Measurements from ENCODE around the gene MIPEP. TPM values are rescaled to one million over a fixed set of nuclear protein-coding genes. Genes with fewer than 3 reads are reported as not detected.

Gene MIPEP
- total and polyA plus RNA-seq, 9 of the 15 experiments (the other 6 are each of a cell fraction or from before 2014, with no cell fraction given): 1.7 to 19.3 (median 13.1) TPM

DNA sequence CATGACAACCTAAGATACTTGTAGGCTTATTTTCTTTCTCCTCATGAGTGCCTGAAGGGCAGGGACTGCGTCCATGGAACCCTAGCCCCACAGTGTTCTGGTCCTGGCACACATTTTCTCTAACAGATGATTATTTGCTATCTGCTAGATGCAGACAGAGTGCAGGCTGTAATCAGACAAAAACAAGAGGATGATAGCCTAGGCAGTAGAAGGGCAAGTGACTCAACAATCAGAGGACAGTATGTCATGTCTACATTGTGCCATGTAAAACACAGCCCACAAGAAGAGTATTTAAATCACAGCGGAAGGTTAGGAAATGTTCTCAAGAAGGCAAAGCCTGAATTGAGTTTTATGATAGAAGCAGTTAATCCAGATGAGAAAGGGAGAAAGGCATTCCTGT, 29.3 kb downstream of the MIPEP start (continued):
- TF ChIP-seq, protein P1, sequence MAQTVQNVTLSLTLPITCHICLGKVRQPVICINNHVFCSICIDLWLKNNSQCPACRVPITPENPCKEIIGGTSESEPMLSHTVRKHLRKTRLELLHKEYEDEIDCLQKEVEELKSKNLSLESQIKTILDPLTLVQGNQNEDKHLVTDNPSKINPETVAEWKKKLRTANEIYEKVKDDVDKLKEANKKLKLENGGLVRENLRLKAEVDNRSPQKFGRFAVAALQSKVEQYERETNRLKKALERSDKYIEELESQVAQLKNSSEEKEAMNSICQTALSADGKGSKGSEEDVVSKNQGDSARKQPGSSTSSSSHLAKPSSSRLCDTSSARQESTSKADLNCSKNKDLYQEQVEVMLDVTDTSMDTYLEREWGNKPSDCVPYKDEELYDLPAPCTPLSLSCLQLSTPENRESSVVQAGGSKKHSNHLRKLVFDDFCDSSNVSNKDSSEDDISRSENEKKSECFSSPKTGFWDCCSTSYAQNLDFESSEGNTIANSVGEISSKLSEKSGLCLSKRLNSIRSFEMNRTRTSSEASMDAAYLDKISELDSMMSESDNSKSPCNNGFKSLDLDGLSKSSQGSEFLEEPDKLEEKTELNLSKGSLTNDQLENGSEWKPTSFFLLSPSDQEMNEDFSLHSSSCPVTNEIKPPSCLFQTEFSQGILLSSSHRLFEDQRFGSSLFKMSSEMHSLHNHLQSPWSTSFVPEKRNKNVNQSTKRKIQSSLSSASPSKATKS (CRISPR knock-in tag; IDR thresholded peaks at IDR 0.05): no peak
- TF ChIP-seq TCF3 (CRISPR knock-in tag; IDR thresholded peaks at IDR 0.05) (peak; percentile 72), CAMTA2 (CRISPR knock-in tag; conservative IDR thresholded peaks at IDR 0.05) (no peak), POLR2A (conservative IDR thresholded peaks at IDR 0.05) (no peak), NFIC (IDR thresholded peaks at IDR 0.05) (peak; percentile 48), ZNF134 (CRISPR knock-in tag; conservative IDR thresholded peaks at IDR 0.05) (no peak), BRF1 (IDR thresholded peaks at IDR 0.05; ENCODE audit: borderline replicate concordance, extremely low read depth, insufficient read length) (no peak), ELF4 (CRISPR knock-in tag; IDR thresholded peaks at IDR 0.05) (0 out of 2 replicates have a peak, but pooled peaks have one; percentile 36), PHTF2 (CRISPR knock-in tag; IDR thresholded peaks at IDR 0.05) (no peak), TEAD4 (IDR thresholded peaks at IDR 0.05; ENCODE audit: low read length) (peak; percentile 79), TEAD4 (CRISPR knock-in tag; IDR thresholded peaks at IDR 0.05; ENCODE audit: borderline replicate concordance) (no peak), ZKSCAN1 (IDR thresholded peaks at IDR 0.05; ENCODE audit: low read depth, low read length) (no peak), SRSF1 (IDR thresholded peaks at IDR 0.05; ENCODE audit: low read depth, low read length) (no peak), CREB1 (IDR thresholded peaks at IDR 0.05) (no peak), CREB1 (CRISPR knock-in tag; IDR thresholded peaks at IDR 0.05) (no peak), RBM22 (IDR thresholded peaks at IDR 0.05; ENCODE audit: low read depth, low read length, poor library complexity, severe bottlenecking) (no peak), FOSL1 (tag; conservative IDR thresholded peaks at IDR 0.05) (peak; percentile 73), NR4A1 (CRISPR knock-in tag; IDR thresholded peaks at IDR 0.05) (no peak), NR4A1 (tag; IDR thresholded peaks at IDR 0.05) (no peak), ZNF408 (CRISPR knock-in tag; IDR thresholded peaks at IDR 0.05; ENCODE audit: low read depth) (no peak), RNF2 (IDR thresholded peaks at IDR 0.05) (no peak), FOXA3 (CRISPR knock-in tag; conservative IDR thresholded peaks at IDR 0.05 in 1 of 2, IDR thresholded peaks at IDR 0.05 in 1 of 2) (no peak), SMARCA5 (IDR thresholded peaks at IDR 0.05) (no peak), RFX7 (CRISPR knock-in tag; IDR thresholded peaks at IDR 0.05) (no peak), TCFL5 (CRISPR knock-in tag; conservative IDR thresholded peaks at IDR 0.05) (no peak), FOXP1 (CRISPR knock-in tag; IDR thresholded peaks at IDR 0.05) (no peak), ARHGAP35 (IDR thresholded peaks at IDR 0.05; ENCODE audit: partially characterized antibody) (no peak), ZNF384 (IDR thresholded peaks at IDR 0.05; ENCODE audit: low read depth, low read length) (no peak)
- TF ChIP-seq, protein P2, sequence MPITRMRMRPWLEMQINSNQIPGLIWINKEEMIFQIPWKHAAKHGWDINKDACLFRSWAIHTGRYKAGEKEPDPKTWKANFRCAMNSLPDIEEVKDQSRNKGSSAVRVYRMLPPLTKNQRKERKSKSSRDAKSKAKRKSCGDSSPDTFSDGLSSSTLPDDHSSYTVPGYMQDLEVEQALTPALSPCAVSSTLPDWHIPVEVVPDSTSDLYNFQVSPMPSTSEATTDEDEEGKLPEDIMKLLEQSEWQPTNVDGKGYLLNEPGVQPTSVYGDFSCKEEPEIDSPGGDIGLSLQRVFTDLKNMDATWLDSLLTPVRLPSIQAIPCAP (CRISPR knock-in tag; IDR thresholded peaks at IDR 0.05; ENCODE audit: borderline replicate concordance): no peak
- TF ChIP-seq, protein P3, sequence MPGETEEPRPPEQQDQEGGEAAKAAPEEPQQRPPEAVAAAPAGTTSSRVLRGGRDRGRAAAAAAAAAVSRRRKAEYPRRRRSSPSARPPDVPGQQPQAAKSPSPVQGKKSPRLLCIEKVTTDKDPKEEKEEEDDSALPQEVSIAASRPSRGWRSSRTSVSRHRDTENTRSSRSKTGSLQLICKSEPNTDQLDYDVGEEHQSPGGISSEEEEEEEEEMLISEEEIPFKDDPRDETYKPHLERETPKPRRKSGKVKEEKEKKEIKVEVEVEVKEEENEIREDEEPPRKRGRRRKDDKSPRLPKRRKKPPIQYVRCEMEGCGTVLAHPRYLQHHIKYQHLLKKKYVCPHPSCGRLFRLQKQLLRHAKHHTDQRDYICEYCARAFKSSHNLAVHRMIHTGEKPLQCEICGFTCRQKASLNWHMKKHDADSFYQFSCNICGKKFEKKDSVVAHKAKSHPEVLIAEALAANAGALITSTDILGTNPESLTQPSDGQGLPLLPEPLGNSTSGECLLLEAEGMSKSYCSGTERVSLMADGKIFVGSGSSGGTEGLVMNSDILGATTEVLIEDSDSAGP (CRISPR knock-in tag; IDR thresholded peaks at IDR 0.05): no peak

Data from K562 (cell line).